Activated T-cell treated with anti-CD3 and anti-CD28 coated beads, Interleukin-2, amount 50 U/mL, for 72 hours (primary cell): Measurements from ENCODE around the gene POU3F1. TPM values are rescaled to one million over a fixed set of nuclear protein-coding genes. Genes with fewer than 3 reads are reported as not detected.

Experiments
- ATAC-seq, 2 donors: fragments of 150-1000 bp; cut with Tn5 transposase; replicated peaks in 1 of 2; 2 replicates each; pipeline ENCODE4 v1.10.0; 2021; ENCODE audit warnings: moderate library complexity in 2 of 2, mild to moderate bottlenecking in 1 of 2
- DNase-seq, 2 donors: peaks; one replicate each; pipeline ENCODE4 v3.0.0; 2021 to 2022; ENCODE audit warnings: mixed read lengths in 1 of 2
- H3K27ac Mint-ChIP-seq: one replicate; pipeline ENCODE4 v1.8.0; 2022; ENCODE audit warnings: mild to moderate bottlenecking, moderate library complexity, mixed read lengths
- H3K27me3 Mint-ChIP-seq: one replicate; pipeline ENCODE4 v1.8.0; 2022; ENCODE audit warnings: low read depth, mixed read lengths
- H3K36me3 Mint-ChIP-seq, 2 donors: one replicate each; pipeline ENCODE4 v1.8.0; 2022; ENCODE audit warnings: mixed read lengths in 2 of 2, mild to moderate bottlenecking in 1 of 2; ENCODE audit not compliant: insufficient read depth in 2 of 2
- H3K4me1 Mint-ChIP-seq: one replicate; pipeline ENCODE4 v1.8.0; 2022; ENCODE audit warnings: low read depth, mixed read lengths
- H3K4me3 Mint-ChIP-seq, 2 donors: one replicate each; pipeline ENCODE4 v1.8.0; 2022; ENCODE audit warnings: mild to moderate bottlenecking in 2 of 2, mixed read lengths in 2 of 2, moderate library complexity in 2 of 2
- H3K9me3 Mint-ChIP-seq, 2 donors: one replicate each; pipeline ENCODE4 v1.8.0; 2022; ENCODE audit warnings: mixed read lengths in 2 of 2
- total RNA-seq, 2 donors: library from RNA; stranded (reverse); gene quantifications; one replicate each; pipeline ENCODE4 v1.2.3, GENCODE V29; 2022

Gene POU3F1
- total RNA-seq, 2 donors from 2014 or later = not detected

GRCh38 chr1:38068220-38068979 lies 21.8 kb upstream of the POU3F1 start:
- H3K4me3 Mint-ChIP-seq = no peak overlapping the region
- ATAC-seq = no peak
- no peak for DNase-seq
- H3K36me3 Mint-ChIP-seq = no peaks in the 10 kb centered on the region
- H3K9me3 Mint-ChIP-seq = no peaks in the 10 kb centered on the region
- no peak overlapping the region for H3K27ac Mint-ChIP-seq
- H3K27me3 Mint-ChIP-seq = peaks cover 57% of the 10 kb centered on the region
- H3K4me1 Mint-ChIP-seq = no peaks in the 10 kb centered on the region

GRCh38 chr1:38064197-38064903 lies 17.8 kb upstream of the POU3F1 start:
- ATAC-seq = no peak
- peaks cover 29% of the 10 kb centered on the region for H3K27me3 Mint-ChIP-seq

GRCh38 chr1:38063616-38064015 lies 17.0 kb upstream of the POU3F1 start:
- H3K27me3 Mint-ChIP-seq = peaks cover 23% of the 10 kb centered on the region
- H3K36me3 Mint-ChIP-seq = no peaks in the 10 kb centered on the region
- DNase-seq (no peak), ATAC-seq (no peak)
- H3K27ac Mint-ChIP-seq = no peak overlapping the region
- peaks cover 8% of the 10 kb centered on the region for H3K4me1 Mint-ChIP-seq
- no peaks in the 10 kb centered on the region for H3K9me3 Mint-ChIP-seq
- no peak overlapping the region for H3K4me3 Mint-ChIP-seq

More at GRCh38 chr1:38064197-38064903, 17.8 kb upstream of the POU3F1 start:
- H3K4me1 Mint-ChIP-seq = peaks cover 8% of the 10 kb centered on the region
- H3K4me3 Mint-ChIP-seq = no peak overlapping the region
- DNase-seq = no peak
- no peaks in the 10 kb centered on the region for H3K36me3 Mint-ChIP-seq
- H3K9me3 Mint-ChIP-seq = no peaks in the 10 kb centered on the region
- no peak overlapping the region for H3K27ac Mint-ChIP-seq

GRCh38 chr1:38062361-38063288 lies 16.0 kb upstream of the POU3F1 start:
- no peaks in the 10 kb centered on the region for H3K9me3 Mint-ChIP-seq
- no peak for ATAC-seq
- H3K27ac Mint-ChIP-seq = peak overlapping the region; percentile 24
- peaks cover 8% of the 10 kb centered on the region for H3K4me1 Mint-ChIP-seq
- no peak overlapping the region for H3K4me3 Mint-ChIP-seq
- no peak for DNase-seq
- peaks cover 16% of the 10 kb centered on the region for H3K27me3 Mint-ChIP-seq
- no peaks in the 10 kb centered on the region for H3K36me3 Mint-ChIP-seq

GRCh38 chr1:38061883-38062328 lies 15.3 kb upstream of the POU3F1 start:
- H3K9me3 Mint-ChIP-seq = no peaks in the 10 kb centered on the region
- peaks cover 9% of the 10 kb centered on the region for H3K27me3 Mint-ChIP-seq
- peak overlapping the region; percentile 20 to 41 for H3K4me3 Mint-ChIP-seq
- no peaks in the 10 kb centered on the region for H3K36me3 Mint-ChIP-seq
- H3K27ac Mint-ChIP-seq = peak overlapping the region; percentile 24
- peaks cover 8% of the 10 kb centered on the region for H3K4me1 Mint-ChIP-seq
- peak; percentile 65 to 66 for ATAC-seq
- no peak for DNase-seq

GRCh38 chr1:38061290-38061689 lies 14.7 kb upstream of the POU3F1 start:
- H3K4me3 Mint-ChIP-seq = no peak overlapping the region
- H3K27me3 Mint-ChIP-seq = peaks cover 6% of the 10 kb centered on the region
- DNase-seq (no peak), ATAC-seq (no peak)
- H3K9me3 Mint-ChIP-seq = no peaks in the 10 kb centered on the region
- H3K36me3 Mint-ChIP-seq = no peaks in the 10 kb centered on the region
- H3K4me1 Mint-ChIP-seq = peaks cover 8% of the 10 kb centered on the region
- H3K27ac Mint-ChIP-seq = no peak overlapping the region

- H3K36me3 Mint-ChIP-seq = no peaks in the 10 kb centered on the region
- peaks cover 8% of the 10 kb centered on the region for H3K27me3 Mint-ChIP-seq
- ATAC-seq (no peak), DNase-seq (no peak)
- no peak overlapping the region for H3K4me3 Mint-ChIP-seq
- H3K4me1 Mint-ChIP-seq = peaks cover 8% of the 10 kb centered on the region
- H3K9me3 Mint-ChIP-seq = no peaks in the 10 kb centered on the region
- H3K27ac Mint-ChIP-seq = no peak overlapping the region
Observed at GRCh38 chr1:38060498-38060897, 13.9 kb upstream of the POU3F1 start.

GRCh38 chr1:38059635-38060250 lies 13.2 kb upstream of the POU3F1 start:
- no peak for ATAC-seq
- Mint-ChIP-seq H3K36me3 (no peaks in the 10 kb centered on the region), H3K9me3 (no peaks in the 10 kb centered on the region), H3K4me3 (no peak overlapping the region), H3K4me1 (peaks cover 8% of the 10 kb centered on the region), H3K27me3 (peaks cover 14% of the 10 kb centered on the region), H3K27ac (no peak overlapping the region)
- no peak for DNase-seq

GRCh38 chr1:38055965-38056364 lies 9.4 kb upstream of the POU3F1 start:
- Mint-ChIP-seq H3K27ac (no peak overlapping the region), H3K27me3 (peaks cover 17% of the 10 kb centered on the region), H3K9me3 (no peaks in the 10 kb centered on the region), H3K4me3 (no peak overlapping the region), H3K4me1 (peaks cover 26% of the 10 kb centered on the region), H3K36me3 (no peaks in the 10 kb centered on the region)
- DNase-seq = no peak
- ATAC-seq = no peak

- Mint-ChIP-seq H3K27me3 (peaks cover 17% of the 10 kb centered on the region), H3K36me3 (no peaks in the 10 kb centered on the region), H3K4me1 (peaks cover 26% of the 10 kb centered on the region), H3K27ac (no peak overlapping the region), H3K9me3 (no peaks in the 10 kb centered on the region), H3K4me3 (no peak overlapping the region)
- DNase-seq (no peak), ATAC-seq (no peak)
Observed at GRCh38 chr1:38055398-38055797, 8.8 kb upstream of the POU3F1 start.

- no peaks in the 10 kb centered on the region for H3K36me3 Mint-ChIP-seq
- no peak overlapping the region for H3K27ac Mint-ChIP-seq
- H3K9me3 Mint-ChIP-seq = no peaks in the 10 kb centered on the region
- ATAC-seq (peak in 1 of 2 donors; percentile 27), DNase-seq (no peak)
- peaks cover 26% of the 10 kb centered on the region for H3K4me1 Mint-ChIP-seq
- H3K4me3 Mint-ChIP-seq = no peak overlapping the region
- peaks cover 33% of the 10 kb centered on the region for H3K27me3 Mint-ChIP-seq
Observed at GRCh38 chr1:38053416-38054091, 7.0 kb upstream of the POU3F1 start.

GRCh38 chr1:38052750-38053415 lies 6.3 kb upstream of the POU3F1 start:
- no peak for DNase-seq
- H3K36me3 Mint-ChIP-seq = no peaks in the 10 kb centered on the region
- no peaks in the 10 kb centered on the region for H3K9me3 Mint-ChIP-seq
- H3K27me3 Mint-ChIP-seq = peaks cover 40% of the 10 kb centered on the region
- peak; percentile 41 for ATAC-seq
- peaks cover 26% of the 10 kb centered on the region for H3K4me1 Mint-ChIP-seq
- H3K4me3 Mint-ChIP-seq = no peak overlapping the region
- H3K27ac Mint-ChIP-seq = no peak overlapping the region
